SK-N-MC (cell line): Measurements from ENCODE around the gene FN1.
A peak's percentile ranks its signal among the peaks of the same experiment; 100 is the strongest.

ENCODE experiments used
- DNase-seq: peaks from one replicate; pipeline ENCODE4 v3.0.0-alpha.2; 2011; ENCODE audit warnings: low read depth, low spot score
- H3K27ac ChIP-seq: fragments of 200-600 bp; sonication (generic); 2 replicates; pipeline ENCODE4 v1.5.1; 2016; ENCODE audit warnings: mixed run types
- H3K36me3 ChIP-seq: fragments of 200-600 bp; sonication (generic); 2 replicates; pipeline ENCODE4 v1.6.1; 2017; ENCODE audit warnings: antibody characterized with exemption, low read length, mixed read lengths; ENCODE audit not compliant: insufficient read depth
- H3K4me3 ChIP-seq: fragments of 200-600 bp; sonication (generic); 2 replicates; pipeline ENCODE4 v1.5.1; 2016
- H3K9ac ChIP-seq: fragments of 200-600 bp; sonication (generic); 2 replicates; pipeline ENCODE4 v1.8.0; 2017; ENCODE audit warnings: mixed run types, mixed read lengths; ENCODE audit not compliant: insufficient read length
- H3K9me3 ChIP-seq: fragments of 200-600 bp; sonication (generic); 2 replicates; pipeline ENCODE4 v1.6.1; 2017; ENCODE audit warnings: low read depth, mild to moderate bottlenecking, antibody characterized with exemption, low read length, moderate library complexity, mixed read lengths
- EZH2 ChIP-seq: fragments of 200-600 bp; sonication (generic); IDR thresholded peaks from one replicate; pipeline ENCODE4 v1.6.1; 2017; ENCODE audit warnings: antibody characterized with exemption
- FOXP2 ChIP-seq: optimal IDR thresholded peaks from 2 replicates; pipeline ENCODE3; 2011; ENCODE audit warnings: mild to moderate bottlenecking, moderate library complexity; ENCODE audit not compliant: insufficient read depth; ENCODE audit errors: extremely low read length, control extremely low read depth
- POLR2AphosphoS5 ChIP-seq: IDR thresholded peaks from 2 replicates; pipeline ENCODE4 v1.6.1; 2012; ENCODE audit warnings: mild to moderate bottlenecking, low read depth, low read length, borderline replicate concordance

The FN1 gene

GRCh38 chr2:215396595-215397313, 39.1 kb downstream of the FN1 start:
- Histone ChIP-seq H3K9me3 (no peaks in the 10 kb centered on the region), H3K9ac (no peak overlapping the region), H3K4me3 (no peak overlapping the region), H3K27ac (peak overlapping the region; percentile 73), H3K36me3 (peaks cover 50% of the 10 kb centered on the region; the same call in 1 of the 2 replicates)
- no peak for TF ChIP-seq POLR2AphosphoS5
- no peak for TF ChIP-seq EZH2
- no peak for TF ChIP-seq FOXP2
- peak; percentile 70 for DNase-seq

GRCh38 chr2:215395687-215396460, 40.0 kb downstream of the FN1 start:
- TF ChIP-seq FOXP2 (no peak), EZH2 (no peak)
- Histone ChIP-seq H3K36me3 (peaks cover 58% of the 10 kb centered on the region; the same call in 1 of the 2 replicates), H3K9ac (no peak overlapping the region), H3K4me3 (no peak overlapping the region), H3K27ac (peak overlapping the region; percentile 73; the same call in 1 of the 2 replicates), H3K9me3 (no peaks in the 10 kb centered on the region)
- no peak for DNase-seq

- TF ChIP-seq EZH2 = no peak
- TF ChIP-seq FOXP2 = no peak
- TF ChIP-seq POLR2AphosphoS5 = no peak
- Histone ChIP-seq H3K4me3 (no peak overlapping the region), H3K27ac (no peak overlapping the region), H3K9ac (no peak overlapping the region), H3K36me3 (peaks cover 62% of the 10 kb centered on the region), H3K9me3 (no peaks in the 10 kb centered on the region)
- DNase-seq = no peak
Measured at GRCh38 chr2:215394102-215394805, 41.6 kb downstream of the FN1 start.

GRCh38 chr2:215392687-215393270, 43.1 kb downstream of the FN1 start:
- peaks cover 60% of the 10 kb centered on the region for H3K36me3 ChIP-seq
- H3K27ac ChIP-seq = no peak overlapping the region
- H3K4me3 ChIP-seq = no peak overlapping the region
- no peak for DNase-seq
- H3K9ac ChIP-seq = no peak overlapping the region
- TF ChIP-seq FOXP2 (no peak), POLR2AphosphoS5 (no peak), EZH2 (no peak)
- H3K9me3 ChIP-seq = no peaks in the 10 kb centered on the region

- H3K27ac ChIP-seq = no peak overlapping the region
- TF ChIP-seq FOXP2 (no peak), EZH2 (no peak), POLR2AphosphoS5 (no peak)
- DNase-seq = no peak
- peaks cover 61% of the 10 kb centered on the region for H3K36me3 ChIP-seq
- no peak overlapping the region for H3K4me3 ChIP-seq
- no peak overlapping the region for H3K9ac ChIP-seq
- H3K9me3 ChIP-seq = no peaks in the 10 kb centered on the region
Measured at GRCh38 chr2:215392164-215392563, 43.7 kb downstream of the FN1 start.

GRCh38 chr2:215391531-215391930, 44.3 kb downstream of the FN1 start:
- H3K9me3 ChIP-seq = no peaks in the 10 kb centered on the region
- DNase-seq = no peak
- peaks cover 65% of the 10 kb centered on the region for H3K36me3 ChIP-seq
- TF ChIP-seq POLR2AphosphoS5 (no peak), EZH2 (no peak), FOXP2 (no peak)
- no peak overlapping the region for H3K27ac ChIP-seq
- no peak overlapping the region for H3K9ac ChIP-seq
- no peak overlapping the region for H3K4me3 ChIP-seq

- no peak overlapping the region for H3K9ac ChIP-seq
- no peak for TF ChIP-seq EZH2
- TF ChIP-seq FOXP2 = no peak
- TF ChIP-seq POLR2AphosphoS5 = no peak
- peaks cover 65% of the 10 kb centered on the region for H3K36me3 ChIP-seq
- DNase-seq = no peak
- no peak overlapping the region for H3K4me3 ChIP-seq
- H3K27ac ChIP-seq = no peak overlapping the region
- H3K9me3 ChIP-seq = no peaks in the 10 kb centered on the region
Measured at GRCh38 chr2:215390550-215390913, 45.3 kb downstream of the FN1 start.
